Measurements from ENCODE around the gene CDK2AP2.
"Not testable (repeated sequence)": the region's sequence is repeated elsewhere in the genome, so short reads cannot be mapped to it uniquely, and the experiment has no call there.

Gene CDK2AP2

DNA sequence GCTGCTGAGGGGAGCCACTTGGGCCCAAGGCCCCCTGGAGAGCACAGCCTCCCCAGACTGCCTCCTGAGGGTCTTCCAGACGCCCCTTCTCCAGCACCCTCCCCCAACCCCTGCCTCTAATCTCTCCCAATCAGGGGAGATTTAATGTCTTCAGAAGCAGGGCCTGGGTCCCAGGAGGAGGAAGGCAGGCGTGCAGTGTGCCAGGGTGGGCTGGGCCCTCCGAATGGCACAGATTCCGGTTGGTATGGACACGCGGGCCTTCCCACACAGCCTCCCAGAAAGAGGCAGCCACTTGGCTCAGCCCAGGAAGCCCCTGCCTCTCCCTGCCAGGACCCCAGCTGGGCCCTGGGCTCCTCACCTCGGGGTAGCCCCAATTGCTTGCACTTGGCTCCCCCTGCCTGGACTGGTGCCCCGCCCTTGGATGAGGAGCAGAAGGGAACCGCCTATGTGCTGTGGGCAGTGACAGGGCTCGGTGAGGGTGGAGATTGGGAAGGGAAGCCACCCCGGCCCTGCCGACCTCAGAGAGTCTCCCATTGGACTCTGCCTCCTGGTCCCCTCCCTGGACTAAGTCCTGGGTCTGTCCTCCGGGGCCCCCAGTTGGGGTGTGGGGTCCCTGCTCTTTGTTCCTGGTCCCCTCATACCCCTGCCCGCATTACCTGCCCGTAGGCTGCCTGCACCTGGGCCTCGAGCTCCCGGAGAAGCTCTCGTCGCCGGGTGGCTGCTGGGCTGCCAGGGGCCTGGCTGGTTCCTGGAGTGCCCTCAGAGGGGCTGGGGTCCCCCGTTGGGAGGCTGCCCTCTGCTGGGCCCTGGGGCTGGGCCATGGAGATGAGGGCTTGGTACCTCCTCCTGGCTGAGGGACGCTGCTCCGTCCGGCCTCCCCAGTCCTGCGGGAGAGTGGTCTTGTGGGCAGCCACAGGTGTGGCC, 15.9 kb upstream of the CDK2AP2 start:
- DNase-seq (ENCODE audit: low spot score) = no peak

DNA sequence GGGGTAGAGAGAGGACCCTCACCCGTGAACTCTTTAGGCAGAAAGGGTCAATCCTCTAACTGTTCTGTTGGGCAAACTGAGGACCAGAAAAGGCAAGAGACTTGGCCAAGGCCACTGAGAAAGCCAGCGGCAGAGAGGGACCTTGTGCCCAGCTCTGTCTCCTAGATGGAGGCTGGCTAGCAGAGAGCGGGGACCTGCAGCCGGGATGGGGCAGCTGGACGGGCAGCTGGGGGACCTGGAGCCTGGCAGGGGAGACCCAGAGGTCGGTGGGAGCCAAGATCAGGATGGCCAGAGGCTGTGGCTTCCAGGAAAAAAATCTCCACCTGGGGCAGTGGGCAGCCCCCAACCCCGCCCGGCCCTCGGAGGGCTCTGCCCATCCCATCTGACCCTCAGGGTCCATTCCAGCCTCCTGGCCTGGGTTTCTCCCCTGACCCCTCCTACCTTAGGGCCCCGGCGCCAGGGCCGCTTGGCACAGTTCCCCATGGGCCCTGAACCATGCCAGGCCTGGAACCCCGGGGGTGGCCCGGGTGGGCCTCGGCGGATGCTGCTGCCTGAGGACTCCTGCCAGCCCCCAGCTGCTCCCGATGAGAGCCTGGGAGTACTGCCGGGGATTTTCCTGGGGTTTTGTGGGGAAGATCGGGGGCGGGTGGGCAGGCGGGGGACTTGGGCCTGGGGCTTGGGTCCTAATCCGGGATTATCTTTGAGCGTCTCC, 15.0 kb upstream of the CDK2AP2 start, which contains the start of gene CABP2:
TSS of gene CABP2 (minus strand) at position 603 of the 712 bp plus-strand sequence. CDS start at position 483, 120 bp downstream.
- no peak for DNase-seq (ENCODE audit: low spot score)

DNA sequence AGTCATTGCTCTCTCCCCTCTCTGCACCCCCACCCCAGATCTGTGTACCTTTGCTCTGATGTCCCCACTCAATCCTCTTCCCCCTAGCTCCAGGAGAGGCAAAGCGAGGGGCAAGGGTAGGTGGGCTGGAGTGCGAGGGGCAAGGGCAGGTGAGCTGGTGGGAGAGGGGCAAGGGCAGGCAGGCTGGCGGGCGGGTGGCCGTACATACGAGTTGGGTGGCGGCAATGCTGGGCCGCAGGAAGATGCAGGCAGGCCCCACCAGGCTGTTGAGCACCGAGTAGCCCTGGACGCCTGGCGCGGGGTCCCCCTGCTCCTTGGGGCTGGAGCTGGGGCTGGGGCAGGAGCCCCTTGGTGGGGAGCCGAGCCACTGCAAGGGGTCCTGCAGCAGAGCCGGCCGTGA, 14.4 kb upstream of the CDK2AP2 start:
- DNase-seq (ENCODE audit: low spot score) = no peak

DNA sequence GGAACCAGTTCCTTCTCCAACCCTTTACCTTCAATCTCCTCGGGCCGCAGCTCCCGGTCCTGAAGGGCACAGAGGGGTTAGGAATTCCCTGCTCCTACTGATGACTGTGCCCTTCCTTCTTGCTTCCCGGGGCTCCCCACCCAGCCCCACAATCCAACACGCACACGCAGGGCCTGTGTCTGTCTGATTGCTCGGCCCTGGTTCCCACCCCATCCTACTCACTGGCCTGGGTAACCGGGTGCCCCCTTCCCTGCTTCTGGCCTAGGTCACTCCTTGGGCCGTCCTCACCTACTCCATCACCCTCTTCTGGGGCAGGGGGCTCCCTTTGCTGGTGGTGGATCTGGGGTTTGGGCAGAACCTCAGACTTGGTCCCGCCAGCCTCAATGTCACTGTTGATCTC, 14.0 kb upstream of the CDK2AP2 start:
- no peak for DNase-seq (ENCODE audit: low spot score)

DNA sequence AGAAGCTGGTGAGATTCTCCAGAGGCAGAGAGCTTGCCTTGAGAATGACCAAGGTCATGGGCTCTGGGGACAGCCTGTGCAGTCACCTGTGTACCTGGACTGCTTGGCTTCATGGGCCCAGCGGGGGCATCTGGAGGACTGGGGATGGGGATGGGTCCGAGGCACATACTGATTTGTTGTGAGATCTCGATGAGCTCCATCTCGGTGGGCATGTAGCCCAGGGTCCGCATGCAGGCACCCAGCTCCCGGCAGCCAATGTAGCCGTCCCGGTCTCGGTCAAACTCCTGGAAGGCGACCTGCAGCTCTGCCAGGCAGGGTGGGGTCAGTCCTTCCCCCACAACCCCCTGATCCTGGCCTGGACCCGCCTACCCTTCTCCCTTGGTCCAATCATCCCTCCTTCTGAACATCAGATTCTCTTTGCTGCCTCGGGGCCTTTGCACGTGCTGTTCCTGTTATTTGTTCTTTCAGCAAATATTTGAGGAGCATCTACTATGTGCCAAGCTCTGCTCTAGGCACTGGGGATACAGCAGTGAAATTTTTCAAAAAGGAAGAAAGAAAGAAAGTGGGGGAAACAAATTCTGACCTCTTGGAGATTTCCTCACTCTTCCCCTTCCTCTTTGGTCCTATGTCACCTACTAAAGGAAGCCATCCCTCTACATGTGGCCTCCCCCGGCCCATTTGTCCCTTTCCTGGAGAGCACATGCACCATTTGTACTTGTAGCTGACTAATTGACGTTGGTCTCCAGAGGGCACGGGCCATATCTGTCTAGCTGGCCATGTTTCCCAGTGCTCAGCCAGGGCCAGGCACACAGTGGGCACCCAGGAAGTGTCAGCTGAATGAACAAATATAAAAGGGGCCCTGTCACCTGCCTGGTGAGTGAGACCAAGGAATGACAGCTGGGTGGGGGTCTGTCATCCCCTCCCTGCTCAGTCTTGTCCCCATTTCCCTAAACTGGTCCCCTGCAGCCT, 13.2 kb upstream of the CDK2AP2 start:
- DNase-seq (ENCODE audit: low spot score) = no peak

DNA sequence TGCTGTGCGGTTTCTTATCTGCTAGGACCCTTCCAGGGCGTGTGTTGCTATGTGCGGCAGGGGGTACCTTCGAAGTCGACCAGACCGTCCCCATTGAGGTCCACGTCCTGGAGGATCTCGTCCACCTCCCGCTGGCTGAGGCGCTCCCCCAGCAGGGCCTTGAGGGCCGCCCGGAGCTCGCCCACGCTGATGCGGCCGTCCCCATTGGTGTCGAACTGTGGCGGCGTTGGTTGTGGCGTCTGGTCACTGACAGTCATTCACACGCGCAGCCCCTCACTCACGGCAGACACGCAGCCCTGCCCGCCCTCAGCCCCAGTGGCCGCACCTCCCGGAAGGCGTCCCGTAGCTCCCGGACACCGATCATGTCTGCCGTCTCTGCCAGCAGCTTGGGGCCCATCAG, 11.8 kb upstream of the CDK2AP2 start:
- DNase-seq (ENCODE audit: low spot score) = no peak

DNA sequence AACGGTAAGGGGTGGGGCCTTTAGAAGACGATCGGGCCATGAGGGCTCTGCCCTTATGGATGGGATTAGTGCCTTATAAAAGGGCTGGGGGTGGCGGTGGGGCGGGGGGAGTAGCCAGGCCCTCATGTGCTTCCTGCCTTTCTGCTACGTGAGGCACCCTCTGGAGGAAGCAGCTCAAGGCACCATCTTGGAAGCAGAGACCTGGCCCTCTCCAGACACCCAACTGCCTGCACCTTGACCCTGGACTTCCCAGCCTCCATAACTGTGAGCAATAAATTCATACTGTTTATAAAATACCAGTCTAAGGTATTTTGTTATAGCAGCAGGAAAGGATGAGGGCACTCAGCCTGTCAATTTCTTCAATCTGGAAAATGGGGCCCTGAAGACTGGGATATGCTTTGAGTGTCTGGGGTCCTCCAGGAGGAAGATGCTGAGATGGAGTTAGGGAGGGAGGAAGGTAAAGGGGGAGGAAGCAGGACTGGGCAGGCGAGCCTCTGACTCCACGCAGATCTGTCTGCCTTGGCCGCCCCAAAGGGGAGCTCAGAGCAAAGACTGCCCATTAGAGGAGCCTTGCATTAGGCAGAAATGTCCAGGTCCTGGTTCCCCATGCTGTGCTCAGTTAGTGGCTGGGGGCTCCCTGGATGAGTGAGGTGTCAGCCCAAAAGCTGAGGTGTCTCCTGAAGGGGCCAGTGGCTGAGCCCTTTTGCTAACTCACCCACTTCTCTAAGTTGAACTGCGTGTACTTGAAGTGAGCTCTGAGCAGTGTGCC, 10.0 kb upstream of the CDK2AP2 start:
- no peak for DNase-seq (ENCODE audit: low spot score)

DNA sequence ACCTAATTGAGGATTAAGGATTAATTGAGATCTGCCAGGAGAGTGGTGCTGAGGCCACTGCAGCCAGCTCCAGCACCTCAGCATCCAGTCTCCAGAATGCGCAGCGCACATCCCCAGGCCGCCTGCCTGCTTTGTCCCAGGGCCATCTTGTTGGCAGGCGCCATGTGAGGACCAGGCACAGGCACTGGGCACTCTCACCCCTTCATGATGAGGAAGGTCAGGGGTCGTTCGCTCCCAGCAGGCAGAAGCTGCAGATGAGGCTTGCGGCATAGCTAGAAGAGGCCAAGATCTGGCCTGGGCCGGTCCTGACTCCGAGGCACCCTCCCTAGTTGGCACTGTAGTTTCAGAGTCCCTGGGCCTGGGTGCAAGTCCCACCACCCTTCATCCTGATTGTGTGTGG, 8.8 kb upstream of the CDK2AP2 start:
- no peak for DNase-seq (ENCODE audit: low spot score)

DNA sequence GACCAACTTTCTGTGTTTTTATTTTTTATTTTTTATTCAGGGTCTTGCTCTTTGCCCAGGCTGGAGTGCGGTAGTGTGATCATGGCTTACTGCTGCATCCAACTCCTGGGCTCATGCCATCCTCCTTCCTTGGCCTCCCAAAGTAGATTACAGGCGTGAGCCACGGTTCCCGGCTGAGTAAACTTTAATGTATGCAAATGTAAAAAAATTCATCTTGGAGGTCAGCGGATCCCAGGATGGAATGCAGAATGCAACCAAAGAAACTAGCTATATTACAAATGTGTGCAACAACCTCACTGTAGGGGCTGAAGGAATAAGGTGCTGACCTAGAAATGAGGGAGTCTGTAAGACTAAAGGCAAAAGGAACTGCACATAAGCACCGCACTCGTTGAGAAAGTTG, 6.2 kb upstream of the CDK2AP2 start:
- DNase-seq (ENCODE audit: low spot score) = no peak

DNA sequence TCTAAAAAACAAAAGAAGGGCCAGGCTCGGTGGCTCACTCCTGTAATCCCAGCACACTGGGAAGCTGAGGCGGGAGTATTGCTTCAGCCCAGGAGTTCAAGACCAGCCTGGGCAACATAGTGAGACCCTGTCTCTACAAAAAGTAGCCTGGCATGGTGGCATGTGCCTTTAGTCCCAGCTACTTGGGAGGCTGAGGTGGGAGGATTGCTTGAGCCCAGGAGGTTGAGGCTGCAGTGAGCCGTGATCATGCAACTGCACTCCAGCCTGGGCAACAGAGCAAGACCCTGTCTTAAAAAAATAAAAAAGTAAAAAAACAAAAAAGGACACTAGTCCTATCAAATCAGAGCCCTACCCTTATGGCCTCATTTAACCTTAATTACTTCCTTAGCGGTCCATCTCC, 3.6 kb upstream of the CDK2AP2 start:
- not testable (repeated sequence) for DNase-seq (ENCODE audit: low spot score)

DNA sequence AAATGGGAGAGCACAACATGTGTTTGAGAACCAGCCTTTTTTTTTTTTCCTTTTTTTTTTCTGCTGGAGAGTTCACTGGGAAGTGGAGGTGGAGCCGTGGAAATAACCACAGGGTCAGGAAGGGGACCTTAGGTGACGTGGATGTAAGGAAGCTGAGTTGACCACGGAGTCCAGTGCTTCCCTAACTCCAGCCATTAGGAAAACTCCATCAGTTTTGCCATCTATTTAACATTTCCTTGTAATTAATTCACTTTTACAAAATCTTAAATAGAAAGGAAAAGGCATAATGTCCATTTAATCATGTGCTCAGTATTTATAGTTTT, 2.0 kb upstream of the CDK2AP2 start:
- no peak for DNase-seq (ENCODE audit: low spot score)

DNA sequence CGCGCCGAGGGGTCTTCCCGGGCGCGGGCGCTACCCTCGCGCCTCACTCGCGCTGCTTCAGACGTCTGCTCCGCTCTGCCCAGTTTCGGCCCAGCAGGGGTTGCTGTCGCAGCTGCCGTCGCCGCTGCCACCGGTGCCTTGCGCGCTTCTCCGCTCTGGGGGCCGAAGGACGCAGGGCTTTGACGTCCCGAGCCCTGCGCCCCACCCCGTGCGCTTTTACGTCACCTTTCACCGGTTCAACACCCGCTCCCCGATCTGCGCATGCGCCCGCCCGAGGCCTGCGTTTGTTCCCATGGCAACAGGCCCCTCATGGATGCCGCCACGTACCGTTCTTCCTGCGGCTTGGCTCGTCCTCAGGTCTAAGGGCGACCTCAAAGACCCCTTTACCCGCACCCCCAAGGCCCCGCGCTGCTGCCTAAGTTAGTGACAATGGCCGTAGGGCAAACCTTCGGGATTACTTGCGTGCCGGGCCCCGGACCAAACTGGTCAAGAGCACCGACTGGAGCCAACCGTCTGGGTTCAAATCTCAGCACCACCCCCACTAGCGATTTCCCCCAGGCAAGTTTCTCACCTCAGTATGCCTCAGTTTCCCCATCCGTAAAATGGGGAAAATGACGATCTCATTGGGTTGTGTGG, 642 bp upstream of the CDK2AP2 start:
- DNase-seq (ENCODE audit: low spot score) = peak; percentile 95

DNA sequence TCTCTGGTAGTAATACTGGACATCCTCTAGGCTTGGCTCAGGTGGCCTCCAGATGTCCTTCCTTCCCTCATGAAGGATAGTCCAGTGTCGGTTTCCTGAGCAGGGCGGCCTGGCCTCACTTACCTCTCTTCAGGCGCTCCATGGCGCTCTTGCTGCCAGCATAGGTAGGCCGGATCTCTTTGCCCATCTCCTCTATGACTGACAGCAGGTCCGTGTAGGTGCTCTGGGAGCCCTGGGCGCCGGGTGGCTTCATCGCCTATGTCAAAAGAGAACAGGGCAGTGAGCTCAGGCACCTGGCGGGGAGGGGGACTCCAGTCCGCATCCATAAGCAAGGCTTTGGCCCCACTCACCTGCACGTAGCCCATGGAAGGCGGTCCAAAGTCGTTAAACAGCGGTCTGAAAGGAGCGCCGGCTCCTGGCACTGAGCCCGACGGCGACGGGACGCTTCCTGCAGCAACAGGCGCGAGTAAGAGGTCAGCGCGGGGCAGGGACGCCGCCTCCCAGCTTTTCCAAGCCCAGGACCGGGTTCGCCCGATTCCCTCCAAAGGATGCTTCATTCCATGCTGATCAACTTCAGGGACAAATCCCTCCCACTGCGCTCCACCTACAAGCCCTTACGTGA, 609 bp downstream of the CDK2AP2 start:
- no peak for DNase-seq (ENCODE audit: low spot score)

DNA sequence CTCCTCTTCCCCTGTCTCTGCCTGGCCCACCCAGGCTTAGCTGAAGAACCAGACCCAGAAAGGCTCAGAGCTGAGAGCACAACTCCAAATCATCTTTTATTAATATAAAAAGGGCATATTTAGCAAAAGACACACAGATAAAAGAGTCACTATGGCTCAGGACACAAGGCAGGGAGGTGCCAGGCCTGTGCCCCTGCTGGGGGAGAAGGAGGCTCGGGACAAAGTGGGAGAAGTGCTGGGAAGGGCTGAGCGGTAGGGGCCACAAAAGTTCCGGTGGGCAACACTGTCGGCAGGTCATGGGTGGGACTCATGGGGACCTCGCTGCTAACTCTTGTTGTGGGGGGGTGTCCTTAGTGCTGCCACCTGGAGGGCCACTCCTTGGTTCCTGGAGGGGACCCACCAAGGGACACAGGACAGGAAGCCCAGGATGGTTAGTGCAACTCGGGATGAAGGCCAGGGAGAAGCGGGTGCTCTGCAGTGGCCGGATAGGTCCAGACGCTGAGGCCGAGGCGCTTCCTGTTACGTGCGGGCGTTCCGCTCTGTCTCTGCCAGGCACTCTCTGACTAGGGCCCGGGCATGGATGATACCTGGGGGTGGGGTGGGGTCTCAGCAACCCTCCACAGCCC, 1.4 kb downstream of the CDK2AP2 start:
- no peak for DNase-seq (ENCODE audit: low spot score)

DNA sequence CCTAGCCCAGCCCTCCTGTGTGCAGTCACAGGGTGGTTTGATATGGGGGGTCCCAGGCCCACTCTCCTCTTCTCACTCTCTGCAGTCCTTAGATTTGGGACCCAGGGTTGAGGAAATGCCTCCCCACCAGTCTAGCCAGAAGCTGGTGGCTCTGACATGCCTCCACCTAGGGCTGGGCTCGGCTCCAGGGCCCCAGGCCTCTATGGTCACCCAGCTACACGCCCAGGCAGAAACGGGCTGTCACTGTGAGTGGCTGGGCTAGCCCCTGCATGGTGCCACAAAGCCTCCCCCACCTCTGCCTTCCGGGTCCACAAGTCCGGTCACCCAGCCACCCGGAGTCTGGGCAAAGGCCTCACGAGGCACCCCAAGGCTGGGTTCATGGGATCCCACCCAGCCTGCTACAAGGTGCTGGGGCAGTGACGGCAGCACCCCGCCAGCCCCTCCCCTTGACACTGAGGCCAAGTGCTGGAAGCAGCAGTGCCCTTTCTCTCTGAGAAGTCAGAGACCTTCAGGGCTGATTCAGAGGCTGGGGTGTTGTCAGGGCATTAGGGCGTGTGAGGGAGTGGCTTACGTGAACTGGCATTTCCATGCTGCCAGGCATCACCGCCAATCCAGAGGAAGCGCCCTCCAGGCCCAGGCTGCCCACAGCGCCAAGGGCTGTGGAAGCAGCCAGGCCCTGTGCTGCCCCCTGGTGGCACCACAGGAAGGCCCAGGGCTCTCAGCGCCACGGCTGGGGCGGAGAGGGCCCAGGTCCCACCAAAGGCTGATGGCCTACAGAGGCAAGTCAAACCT, 2.2 kb downstream of the CDK2AP2 start:
- DNase-seq (ENCODE audit: low spot score) = peak; percentile 90

DNA sequence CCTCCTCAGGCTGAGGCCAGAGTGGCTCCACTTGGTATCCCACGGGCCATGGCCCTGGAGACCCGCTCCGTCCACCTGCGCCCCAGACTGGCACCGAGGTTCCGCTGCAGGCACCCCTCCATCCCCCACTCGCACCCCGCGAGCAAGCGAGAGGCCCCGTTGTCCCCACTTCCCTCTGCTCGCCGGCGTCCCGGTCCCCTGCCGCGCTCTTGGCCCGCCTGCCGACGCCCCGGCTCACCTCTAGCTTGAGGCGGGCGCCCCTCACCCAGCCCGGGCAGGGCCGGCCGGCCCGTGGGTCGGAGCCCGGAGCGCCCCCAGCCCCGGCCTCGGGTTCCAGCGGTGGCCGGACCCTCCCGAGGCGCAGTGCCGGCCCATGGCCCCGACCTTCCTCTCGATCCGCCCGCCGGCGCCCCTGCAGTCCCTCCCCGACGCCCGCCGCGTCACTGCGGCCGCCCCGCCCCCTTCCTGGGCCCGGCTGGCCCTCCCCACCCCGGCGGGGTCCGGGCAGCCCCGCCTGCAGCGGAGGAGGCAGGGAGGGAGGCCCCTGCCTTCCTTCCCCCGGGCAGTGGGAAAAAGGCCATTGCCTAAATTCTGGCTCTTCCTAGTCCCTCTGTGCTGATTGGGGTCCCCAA, 2.9 kb downstream of the CDK2AP2 start, which contains the start of gene PITPNM1:
TSS of gene PITPNM1 (minus strand) at position 414 of the 632 bp plus-strand sequence. CDS start 1,183 bp downstream, outside the sequence.
- no peak for DNase-seq (ENCODE audit: low spot score)

DNA sequence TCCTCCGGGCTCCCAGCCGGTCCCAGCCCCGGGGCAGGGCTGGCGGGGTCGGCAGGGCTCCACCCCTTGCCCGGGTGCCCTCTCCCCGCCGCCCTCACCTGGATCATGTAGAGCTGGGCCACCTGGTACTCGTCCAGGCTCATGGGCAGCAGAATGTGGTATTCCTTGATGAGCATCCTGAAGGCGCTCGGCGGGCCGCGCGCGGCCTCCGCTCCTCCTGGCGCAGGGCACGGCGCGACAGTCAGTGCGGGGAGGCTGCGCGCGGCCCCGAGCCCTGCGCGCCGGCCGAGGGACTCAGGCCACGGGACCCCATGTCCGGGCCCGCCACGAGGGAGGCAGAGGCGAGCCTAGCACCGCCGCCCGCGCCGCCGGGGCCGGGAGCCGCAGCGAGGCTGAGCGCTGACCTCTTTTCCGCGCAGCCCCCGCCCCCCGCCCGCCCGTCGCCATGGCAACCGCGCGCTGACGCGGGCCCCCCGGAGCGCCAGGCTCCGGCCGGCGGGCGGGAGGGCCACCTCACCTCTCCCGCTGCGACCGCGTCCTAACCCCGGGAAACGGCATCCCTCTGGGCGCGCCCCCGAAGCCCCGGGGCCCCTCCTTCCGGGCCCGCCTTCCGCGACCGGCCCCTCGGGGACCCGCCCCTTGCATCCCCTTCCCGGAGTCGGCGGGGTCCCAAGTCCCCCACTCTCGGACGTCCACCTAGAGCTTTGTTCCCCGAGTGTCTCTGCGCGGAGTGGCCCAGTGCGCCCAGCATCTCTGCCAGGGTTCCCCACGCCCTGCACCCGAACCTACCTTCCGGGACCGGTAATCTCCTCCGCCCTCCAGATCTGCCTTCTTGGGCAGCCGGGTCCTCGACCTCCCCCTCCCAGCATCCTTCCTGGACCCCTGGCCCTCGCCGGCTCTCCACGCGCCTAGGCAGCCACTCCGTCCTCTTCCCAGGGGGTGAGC, 3.7 kb downstream of the CDK2AP2 start:
- DNase-seq (ENCODE audit: low spot score) = no peak
